B cell (primary cell): ENCODE results near the gene ELFN2. TPM values are rescaled to one million over a fixed set of nuclear protein-coding genes. Genes with fewer than 3 reads are reported as not detected.

ENCODE experiments used
- ATAC-seq: fragments of 200-7000 bp; cut with Tn5 transposase; one replicate; pipeline ENCODE4 v1.10.0; 2021; ENCODE audit warnings: low read depth, mild to moderate bottlenecking, moderate number of reproducible peaks, moderate library complexity
- CTCF ChIA-PET: fragments of 350-600 bp; sonication (Branson Sonifier 250); formaldehyde crosslinking; loops from one replicate; lab custom pipeline; 2021; ENCODE audit warnings: antibody characterized with exemption, inconsistent platforms; lab: Charles Lee
- POLR2A ChIA-PET: fragments of 350-600 bp; sonication (Branson Sonifier 250); formaldehyde crosslinking; loops from one replicate; lab custom pipeline; 2021; ENCODE audit warnings: antibody characterized with exemption; lab: Charles Lee
- DNase-seq: peaks from one replicate; pipeline ENCODE4 v3.0.0; 2013
- H2AFZ ChIP-seq: 2 replicates; pipeline ENCODE4 v1.6.1; 2012; ENCODE audit warnings: mild to moderate bottlenecking, low read depth, low read length; ENCODE audit not compliant: insufficient read depth, poor library complexity, severe bottlenecking
- H3K27ac ChIP-seq, 2 donors: 1 replicate in 1 of 2; 2 replicates in 1 of 2; pipeline ENCODE4 v1.5.1; 2012 to 2013; ENCODE audit warnings: low read length in 2 of 2, mild to moderate bottlenecking in 2 of 2, moderate library complexity in 1 of 2
- H3K27me3 ChIP-seq, 4 experiments: fragments of 200-600 bp in 1 of 4; sonication (generic) in 1 of 4; replicated peaks in 1 of 4; 1 replicate in 2 of 4; 2 replicates in 2 of 4; pipeline versions ENCODE4 v1.6.1 to v1.7.0; 2013 to 2016; ENCODE audit warnings: low read length in 3 of 4, mild to moderate bottlenecking in 2 of 4, mixed read lengths in 1 of 4, moderate library complexity in 1 of 4; ENCODE audit not compliant: insufficient read depth in 4 of 4, control insufficient read depth in 3 of 4; ENCODE audit errors: control extremely low read depth in 1 of 4
- H3K36me3 ChIP-seq, 2 experiments: replicated peaks in 1 of 2; 1 replicate in 1 of 2; 2 replicates in 1 of 2; pipeline versions ENCODE4 v1.6.1 to v1.7.1; 2013; ENCODE audit warnings: low read length in 1 of 2; ENCODE audit not compliant: insufficient read depth in 2 of 2, control insufficient read depth in 1 of 2; ENCODE audit errors: control extremely low read depth in 1 of 2, extremely low read depth in 1 of 2
- H3K4me1 ChIP-seq, 2 donors: fragments of 200-600 bp in 1 of 2; sonication (generic) in 1 of 2; 1 replicate in 1 of 2; 2 replicates in 1 of 2; pipeline versions ENCODE4 v1.5.1 to v1.6.1; 2013 to 2017; ENCODE audit warnings: low read length in 2 of 2; ENCODE audit not compliant: control insufficient read depth in 2 of 2, insufficient read depth in 2 of 2
- H3K4me2 ChIP-seq: replicated peaks from 2 replicates; pipeline ENCODE3; 2012; ENCODE audit warnings: mild to moderate bottlenecking, low read depth, low read length; ENCODE audit not compliant: poor library complexity, severe bottlenecking
- H3K4me3 ChIP-seq, 5 experiments: fragments of 200-600 bp in 1 of 5; sonication (generic) in 1 of 5; 1 replicate in 3 of 5; 2 replicates in 2 of 5; pipeline versions ENCODE4 v1.5.1 to v1.7.0; 2011 to 2016; ENCODE audit warnings: low read length in 4 of 5, mild to moderate bottlenecking in 4 of 5, low read depth in 2 of 5, control low read depth in 1 of 5, moderate library complexity in 1 of 5; ENCODE audit not compliant: insufficient read depth in 1 of 5; ENCODE audit errors: control extremely low read depth in 1 of 5, extremely low read depth in 1 of 5
- H3K79me2 ChIP-seq: fragments of 200-600 bp; sonication (generic); one replicate; pipeline ENCODE4 v1.6.0; 2016; ENCODE audit warnings: low read length; ENCODE audit not compliant: control insufficient read depth, insufficient read depth
- H3K9ac ChIP-seq: fragments of 200-600 bp; sonication (generic); 2 replicates; pipeline ENCODE4 v1.6.1; 2017; ENCODE audit warnings: mild to moderate bottlenecking, low read length, moderate library complexity
- H3K9me3 ChIP-seq, 3 donors: one replicate each; pipeline versions ENCODE4 v1.6.1 to v1.7.1; 2013; ENCODE audit warnings: low read length in 2 of 3; ENCODE audit not compliant: control insufficient read depth in 2 of 3, insufficient read depth in 1 of 3; ENCODE audit errors: control extremely low read depth in 1 of 3
- H4K20me1 ChIP-seq: 2 replicates; pipeline ENCODE4 v1.6.0; 2012; ENCODE audit warnings: mild to moderate bottlenecking, low read length; ENCODE audit not compliant: insufficient read depth, control insufficient read depth, poor library complexity, severe bottlenecking
- H3K27ac Mint-ChIP-seq: one replicate; pipeline ENCODE4 v1.8.0; 2021; ENCODE audit warnings: mixed read lengths
- H3K27me3 Mint-ChIP-seq: one replicate; pipeline ENCODE4 v1.8.0; 2021; ENCODE audit warnings: mixed read lengths
- H3K4me1 Mint-ChIP-seq: one replicate; pipeline ENCODE4 v1.8.0; 2021; ENCODE audit warnings: mixed read lengths
- H3K4me3 Mint-ChIP-seq: one replicate; pipeline ENCODE4 v1.8.0; 2021; ENCODE audit warnings: mixed read lengths
- H3K9me3 Mint-ChIP-seq: one replicate; pipeline ENCODE4 v1.8.0; 2022; ENCODE audit warnings: mixed read lengths; ENCODE audit not compliant: insufficient read depth
- EZH2 ChIP-seq: IDR thresholded peaks from 2 replicates; pipeline ENCODE4 v1.6.1; 2012; ENCODE audit warnings: borderline replicate concordance, low read depth, mild to moderate bottlenecking, moderate library complexity, low read length; ENCODE audit not compliant: insufficient read depth, poor library complexity, severe bottlenecking
- WGBS: methylation state at CpG from one replicate; pipeline ENCODE4 v1.1.5; 2013; ENCODE audit warnings: missing lambda C conversion rate; ENCODE audit not compliant: insufficient coverage; 5-methylcytosine and 5-hydroxymethylcytosine counted together
- intact Hi-C: fragments of 100-400 bp; cut with micrococcal nuclease; formaldehyde crosslinking; loops from one replicate; pipeline ENCODE4 v1.10.0; 2022
- polyA plus RNA-seq: library from polyadenylated mRNA; depleted of rRNA; stranded (reverse); fragments of >200 nt; gene quantifications from 2 replicates; pipeline ENCODE4 v1.2.3, GENCODE V29; 2012
- total RNA-seq, 2 donors: library from RNA; stranded (reverse); fragments of 120-200 nt in 1 of 2; gene quantifications; 1 replicate in 1 of 2; 2 replicates in 1 of 2; pipeline versions ENCODE4 v1.2.3 to v1.2.4, GENCODE V29; 2013 to 2022
- TF ChIP-seq, protein P1 (sequence below): fragments of 200-600 bp; IDR thresholded peaks from one replicate; pipeline ENCODE4 v1.8.0; 2022; ENCODE audit warnings: antibody characterized with exemption, mild to moderate bottlenecking

Gene ELFN2
- total and polyA plus RNA-seq, 2 donors (not counting 1 experiment from before 2014, with no cell fraction given): 0.07 to 0.12 TPM

DNA sequence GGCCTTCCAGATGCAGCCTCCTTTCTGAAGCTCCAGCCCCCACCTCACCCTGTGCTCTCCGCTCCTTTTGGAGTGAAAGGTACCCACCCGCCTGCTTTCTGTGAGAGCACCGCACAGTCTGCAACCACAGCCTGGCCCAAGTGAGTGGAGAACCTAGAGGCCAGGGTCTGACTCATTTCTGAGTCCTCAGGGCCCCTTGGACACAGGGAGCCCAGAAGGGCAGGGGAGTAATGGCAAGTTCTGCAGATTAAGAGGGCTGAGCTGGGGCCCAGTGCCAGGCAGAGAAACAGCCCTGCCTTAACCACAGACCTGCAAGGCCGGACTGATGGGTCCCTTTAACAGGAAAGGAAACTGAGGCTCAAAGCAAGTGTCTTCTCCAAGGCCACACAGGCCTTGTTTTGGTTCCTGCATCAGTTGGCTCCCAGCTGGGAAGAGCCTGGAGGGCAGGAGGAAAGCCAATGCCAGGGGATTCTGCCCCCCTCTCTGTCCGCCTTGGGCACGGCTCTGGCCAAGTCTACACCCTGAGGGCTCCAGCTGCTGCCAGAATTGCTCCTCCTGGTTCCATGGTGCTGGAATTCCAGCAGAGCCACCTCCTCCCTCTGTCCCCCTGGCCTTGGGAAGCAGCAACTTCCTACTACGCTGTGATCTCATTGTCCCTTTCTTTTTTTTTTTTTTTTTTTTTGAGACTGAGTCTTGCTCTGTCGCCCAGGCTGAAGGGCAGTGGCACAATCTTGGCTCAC is 89.9 kb downstream of the ELFN2 start:
- Mint-ChIP-seq H3K27ac (no peak overlapping the region), H3K4me1 (peaks cover 27% of the 10 kb centered on the region), H3K4me3 (no peak overlapping the region), H3K9me3 (no peaks in the 10 kb centered on the region), H3K27me3 (peaks cover 47% of the 10 kb centered on the region)
- no peaks in the 10 kb centered on the region for H3K79me2 ChIP-seq
- peaks cover 0 to 42% (median 26%) of the 10 kb centered on the region in 4 experiments for H3K27me3 ChIP-seq
- CTCF ChIA-PET: no interaction called here
- H3K9me3 ChIP-seq: peaks cover 0 to 6% (median 0%) of the 10 kb centered on the region in 3 donors
- no peak overlapping the region for H2AFZ ChIP-seq
- no peak for TF ChIP-seq EZH2
- TF ChIP-seq, protein P1, sequence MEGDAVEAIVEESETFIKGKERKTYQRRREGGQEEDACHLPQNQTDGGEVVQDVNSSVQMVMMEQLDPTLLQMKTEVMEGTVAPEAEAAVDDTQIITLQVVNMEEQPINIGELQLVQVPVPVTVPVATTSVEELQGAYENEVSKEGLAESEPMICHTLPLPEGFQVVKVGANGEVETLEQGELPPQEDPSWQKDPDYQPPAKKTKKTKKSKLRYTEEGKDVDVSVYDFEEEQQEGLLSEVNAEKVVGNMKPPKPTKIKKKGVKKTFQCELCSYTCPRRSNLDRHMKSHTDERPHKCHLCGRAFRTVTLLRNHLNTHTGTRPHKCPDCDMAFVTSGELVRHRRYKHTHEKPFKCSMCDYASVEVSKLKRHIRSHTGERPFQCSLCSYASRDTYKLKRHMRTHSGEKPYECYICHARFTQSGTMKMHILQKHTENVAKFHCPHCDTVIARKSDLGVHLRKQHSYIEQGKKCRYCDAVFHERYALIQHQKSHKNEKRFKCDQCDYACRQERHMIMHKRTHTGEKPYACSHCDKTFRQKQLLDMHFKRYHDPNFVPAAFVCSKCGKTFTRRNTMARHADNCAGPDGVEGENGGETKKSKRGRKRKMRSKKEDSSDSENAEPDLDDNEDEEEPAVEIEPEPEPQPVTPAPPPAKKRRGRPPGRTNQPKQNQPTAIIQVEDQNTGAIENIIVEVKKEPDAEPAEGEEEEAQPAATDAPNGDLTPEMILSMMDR: no peak
- no peak overlapping the region for H3K9ac ChIP-seq
- no peak overlapping the region for H3K27ac ChIP-seq
- H3K36me3 ChIP-seq: no peaks in the 10 kb centered on the region
- POLR2A ChIA-PET: no interaction called here
- DNase-seq (no peak), ATAC-seq (no peak)
- no peak overlapping the region for H3K4me3 ChIP-seq
- intact Hi-C loops: no loop called here
- H4K20me1 ChIP-seq: no peaks in the 10 kb centered on the region
- 89% methylated on average over 7 of the region's 8 CpGs for WGBS
- peaks cover 18 to 19% of the 10 kb centered on the region in 2 donors for H3K4me1 ChIP-seq
- H3K4me2 ChIP-seq: no peak overlapping the region

DNA sequence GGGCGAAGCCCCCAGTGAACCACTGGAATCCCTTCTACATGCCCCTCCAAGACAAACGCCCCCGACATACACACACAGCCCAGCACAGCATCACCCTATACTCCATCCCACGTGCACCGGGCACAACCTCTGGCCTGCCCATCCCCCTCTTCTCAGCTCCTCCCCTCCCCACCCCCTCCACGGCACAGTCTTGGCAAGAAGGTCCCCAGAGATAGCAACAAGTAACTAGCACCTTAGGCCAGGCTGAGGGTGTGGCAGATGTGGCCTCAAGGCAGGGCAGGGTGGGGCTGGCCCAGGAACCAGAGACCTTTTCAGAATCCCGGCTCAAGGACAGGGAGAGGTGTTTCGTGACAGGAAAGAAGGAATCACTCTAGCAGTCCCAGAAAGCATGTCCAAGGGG is 90.7 kb downstream of the ELFN2 start:
- H3K27ac ChIP-seq: no peak overlapping the region
- H3K4me3 ChIP-seq: no peak overlapping the region
- ChIA-PET POLR2A (no interaction called here), CTCF (interaction anchor here (1.0 kb wide), 1 partner anchor 94 kb away, joined by 3 read pairs; no protein-coding TSS in a partner anchor)
- Mint-ChIP-seq H3K27me3 (peaks cover 48% of the 10 kb centered on the region), H3K9me3 (no peaks in the 10 kb centered on the region), H3K4me1 (peaks cover 27% of the 10 kb centered on the region), H3K4me3 (no peak overlapping the region), H3K27ac (no peak overlapping the region)
- H3K79me2 ChIP-seq: no peaks in the 10 kb centered on the region
- H3K9me3 ChIP-seq: peaks cover 0 to 6% (median 0%) of the 10 kb centered on the region in 3 donors
- H3K9ac ChIP-seq: no peak overlapping the region
- DNase-seq (no peak), ATAC-seq (no peak)
- intact Hi-C loops: no loop called here
- TF ChIP-seq, protein P1: no peak
- TF ChIP-seq EZH2: no peak
- peaks cover 0 to 48% (median 27%) of the 10 kb centered on the region in 4 experiments for H3K27me3 ChIP-seq
- WGBS: 94% methylated on average over 5 of the region's 8 CpGs
- H3K36me3 ChIP-seq: no peaks in the 10 kb centered on the region
- H4K20me1 ChIP-seq: no peaks in the 10 kb centered on the region
- peaks cover 18 to 26% of the 10 kb centered on the region in 2 donors for H3K4me1 ChIP-seq
- no peak overlapping the region for H2AFZ ChIP-seq
- H3K4me2 ChIP-seq: no peak overlapping the region
